WTC11 (cell line): ENCODE data around the gene TTC6. TPM values are rescaled to one million over a fixed set of nuclear protein-coding genes. Genes with fewer than 3 reads are reported as not detected.

Experiments used
- ATAC-seq: fragments of 200-7000 bp; cut with Tn5 transposase; 2 replicates; pipeline ENCODE4 v1.10.0; 2021; ENCODE audit warnings: mild to moderate bottlenecking, moderate library complexity
- CTCF ChIA-PET: fragments of 300-600 bp; sonication (Branson Sonifier 250); formaldehyde crosslinking; loops from one replicate; lab custom pipeline; 2021; ENCODE audit warnings: antibody characterized with exemption; lab: Charles Lee
- POLR2A ChIA-PET: fragments of 350-600 bp; sonication (Branson Sonifier 250); formaldehyde crosslinking; loops from one replicate; lab custom pipeline; 2021; ENCODE audit warnings: antibody characterized with exemption; lab: Charles Lee
- DNase-seq: peaks from one replicate; pipeline ENCODE4 v3.0.0; 2021; ENCODE audit warnings: low spot score
- H3K27ac Mint-ChIP-seq: 2 replicates; pipeline ENCODE4 v1.8.0; 2021; ENCODE audit warnings: mixed read lengths
- H3K27me3 Mint-ChIP-seq: 2 replicates; pipeline ENCODE4 v1.8.0; 2021; ENCODE audit warnings: low read depth, mild to moderate bottlenecking, moderate library complexity, mixed read lengths
- H3K36me3 Mint-ChIP-seq: 2 replicates; pipeline ENCODE4 v1.8.0; 2021; ENCODE audit warnings: mixed read lengths
- H3K4me1 Mint-ChIP-seq: 2 replicates; pipeline ENCODE4 v1.8.0; 2022; ENCODE audit warnings: mixed read lengths
- H3K4me3 Mint-ChIP-seq: 2 replicates; pipeline ENCODE4 v1.8.0; 2021; ENCODE audit warnings: mild to moderate bottlenecking, moderate library complexity, mixed read lengths
- H3K9me3 Mint-ChIP-seq: 2 replicates; pipeline ENCODE4 v1.8.0; 2021; ENCODE audit warnings: mixed read lengths
- ELF4 ChIP-seq: sonication (generic); formaldehyde crosslinking; IDR thresholded peaks from 2 replicates; pipeline ENCODE4 v1.8.1; 2022; ENCODE audit warnings: low read depth, mild to moderate bottlenecking, moderate library complexity, missing genetic modification reagents
- EMX1 ChIP-seq: fragments of 250-450 bp; sonication (Bioruptor Pico); IDR thresholded peaks from 2 replicates; pipeline ENCODE4 v1.8.0; 2021; ENCODE audit warnings: mild to moderate bottlenecking
- FOXJ3 ChIP-seq: sonication (generic); formaldehyde crosslinking; IDR thresholded peaks from 2 replicates; pipeline ENCODE4 v1.9.0; 2021; ENCODE audit warnings: missing genetic modification reagents, mild to moderate bottlenecking, borderline replicate concordance
- FOXK1 ChIP-seq: sonication (generic); formaldehyde crosslinking; IDR thresholded peaks from 2 replicates; pipeline ENCODE4 v1.8.0; 2022; ENCODE audit warnings: mild to moderate bottlenecking, moderate library complexity, missing genetic modification reagents
- GTF2I ChIP-seq: fragments of 250-450 bp; sonication (Bioruptor Pico); conservative IDR thresholded peaks from 2 replicates; pipeline ENCODE4 v1.4.0; 2021; ENCODE audit warnings: mild to moderate bottlenecking
- IRF2 ChIP-seq: sonication (generic); formaldehyde crosslinking; IDR thresholded peaks from 2 replicates; pipeline ENCODE4 v1.8.0; 2022; ENCODE audit warnings: low read depth, missing genetic modification reagents, borderline replicate concordance
- JAZF1 ChIP-seq: fragments of 250-450 bp; sonication (Bioruptor Pico); IDR thresholded peaks from 2 replicates; pipeline ENCODE4 v1.9.0; 2021; ENCODE audit warnings: moderate library complexity, mild to moderate bottlenecking, inconsistent platforms
- NR1H2 ChIP-seq: sonication (generic); formaldehyde crosslinking; IDR thresholded peaks from 2 replicates; pipeline ENCODE4 v1.9.0; 2021; ENCODE audit warnings: mild to moderate bottlenecking, moderate library complexity, missing genetic modification reagents
- ZNF263 ChIP-seq: sonication (generic); formaldehyde crosslinking; IDR thresholded peaks from 2 replicates; pipeline ENCODE4 v1.8.1; 2022; ENCODE audit warnings: low read depth, mild to moderate bottlenecking, moderate library complexity, missing genetic modification reagents
- ZNF416 ChIP-seq: fragments of 250-450 bp; sonication (Bioruptor Pico); IDR thresholded peaks from 2 replicates; pipeline ENCODE4 v1.9.0; 2021; ENCODE audit warnings: mild to moderate bottlenecking, inconsistent platforms
- total RNA-seq: library from RNA; stranded (reverse); gene quantifications from 3 replicates; pipeline ENCODE4 v1.2.3, GENCODE V29; 2021
- TF ChIP-seq, protein P1 (sequence below): sonication (generic); formaldehyde crosslinking; IDR thresholded peaks from 2 replicates; pipeline ENCODE4 v1.8.1; 2023; ENCODE audit warnings: mild to moderate bottlenecking, missing genetic modification reagents, moderate library complexity
- TF ChIP-seq, protein P2 (sequence below): sonication (generic); formaldehyde crosslinking; IDR thresholded peaks from 2 replicates; pipeline ENCODE4 v1.8.1; 2022; ENCODE audit warnings: low read depth, mild to moderate bottlenecking, moderate library complexity, missing genetic modification reagents, borderline replicate concordance
- TF ChIP-seq, protein P3 (sequence below): sonication (generic); formaldehyde crosslinking; conservative IDR thresholded peaks from 2 replicates; pipeline ENCODE4 v1.8.1; 2022; ENCODE audit warnings: mild to moderate bottlenecking, missing genetic modification reagents
- TF ChIP-seq, protein P4 (sequence below): sonication (generic); formaldehyde crosslinking; IDR thresholded peaks from 2 replicates; pipeline ENCODE4 v1.8.1; 2022; ENCODE audit warnings: missing genetic modification reagents, borderline replicate concordance
- TF ChIP-seq, protein P5 (sequence below): sonication (generic); formaldehyde crosslinking; IDR thresholded peaks from 2 replicates; pipeline ENCODE4 v1.8.0; 2022; ENCODE audit warnings: mild to moderate bottlenecking, missing genetic modification reagents
- TF ChIP-seq, protein P6 (sequence below): sonication (generic); formaldehyde crosslinking; IDR thresholded peaks from 2 replicates; pipeline ENCODE4 v1.8.0; 2022; ENCODE audit warnings: missing genetic modification reagents
- TF ChIP-seq, protein P7 (sequence below): sonication (generic); formaldehyde crosslinking; IDR thresholded peaks from 2 replicates; pipeline ENCODE4 v1.8.1; 2023; ENCODE audit warnings: mild to moderate bottlenecking, missing genetic modification reagents

The TTC6 gene
- total RNA-seq, 1 experiment from 2014 or later = not detected

DNA sequence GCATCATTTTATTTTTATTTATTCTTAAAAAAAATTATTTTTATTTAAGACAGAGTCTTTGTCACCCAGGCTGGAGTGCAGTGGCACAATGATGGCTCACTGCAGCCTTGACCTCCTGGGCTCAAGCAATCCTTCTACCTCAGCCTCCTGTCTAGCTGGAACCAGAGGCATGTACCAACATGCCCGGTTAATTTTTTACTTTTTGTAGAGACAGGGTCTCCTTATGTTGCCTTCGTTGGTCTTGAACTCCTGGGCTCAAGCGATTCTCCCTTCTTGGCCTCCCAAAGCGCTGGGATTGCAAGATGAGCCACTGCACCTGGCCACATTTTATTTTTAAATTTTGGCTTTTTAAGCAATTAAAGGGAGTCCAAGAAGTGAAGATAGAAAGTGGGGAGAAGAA, 21.4 kb downstream of the TTC6 start:
- no peak for DNase-seq
- H3K27ac Mint-ChIP-seq = no peak overlapping the region
- H3K27me3 Mint-ChIP-seq = peaks cover 67% of the 10 kb centered on the region
- peaks cover 31% of the 10 kb centered on the region for H3K36me3 Mint-ChIP-seq
- ChIA-PET CTCF (interaction anchor here (1.5 kb wide), 1 partner anchor 20 kb away, joined by 3 read pairs; no protein-coding TSS in a partner anchor), POLR2A (no interaction called here)
- ATAC-seq = no peak
- TF ChIP-seq, protein P1, sequence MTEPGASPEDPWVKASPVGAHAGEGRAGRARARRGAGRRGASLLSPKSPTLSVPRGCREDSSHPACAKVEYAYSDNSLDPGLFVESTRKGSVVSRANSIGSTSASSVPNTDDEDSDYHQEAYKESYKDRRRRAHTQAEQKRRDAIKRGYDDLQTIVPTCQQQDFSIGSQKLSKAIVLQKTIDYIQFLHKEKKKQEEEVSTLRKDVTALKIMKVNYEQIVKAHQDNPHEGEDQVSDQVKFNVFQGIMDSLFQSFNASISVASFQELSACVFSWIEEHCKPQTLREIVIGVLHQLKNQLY (CRISPR knock-in tag) = no peak
- TF ChIP-seq ELF4 (CRISPR knock-in tag) (no peak), EMX1 (CRISPR knock-in tag) (no peak)
- TF ChIP-seq, protein P2, sequence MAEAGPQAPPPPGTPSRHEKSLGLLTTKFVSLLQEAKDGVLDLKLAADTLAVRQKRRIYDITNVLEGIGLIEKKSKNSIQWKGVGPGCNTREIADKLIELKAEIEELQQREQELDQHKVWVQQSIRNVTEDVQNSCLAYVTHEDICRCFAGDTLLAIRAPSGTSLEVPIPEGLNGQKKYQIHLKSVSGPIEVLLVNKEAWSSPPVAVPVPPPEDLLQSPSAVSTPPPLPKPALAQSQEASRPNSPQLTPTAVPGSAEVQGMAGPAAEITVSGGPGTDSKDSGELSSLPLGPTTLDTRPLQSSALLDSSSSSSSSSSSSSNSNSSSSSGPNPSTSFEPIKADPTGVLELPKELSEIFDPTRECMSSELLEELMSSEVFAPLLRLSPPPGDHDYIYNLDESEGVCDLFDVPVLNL (CRISPR knock-in tag) = no peak
- TF ChIP-seq, protein P3, sequence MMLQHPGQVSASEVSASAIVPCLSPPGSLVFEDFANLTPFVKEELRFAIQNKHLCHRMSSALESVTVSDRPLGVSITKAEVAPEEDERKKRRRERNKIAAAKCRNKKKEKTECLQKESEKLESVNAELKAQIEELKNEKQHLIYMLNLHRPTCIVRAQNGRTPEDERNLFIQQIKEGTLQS (CRISPR knock-in tag) = no peak
- TF ChIP-seq, protein P4, sequence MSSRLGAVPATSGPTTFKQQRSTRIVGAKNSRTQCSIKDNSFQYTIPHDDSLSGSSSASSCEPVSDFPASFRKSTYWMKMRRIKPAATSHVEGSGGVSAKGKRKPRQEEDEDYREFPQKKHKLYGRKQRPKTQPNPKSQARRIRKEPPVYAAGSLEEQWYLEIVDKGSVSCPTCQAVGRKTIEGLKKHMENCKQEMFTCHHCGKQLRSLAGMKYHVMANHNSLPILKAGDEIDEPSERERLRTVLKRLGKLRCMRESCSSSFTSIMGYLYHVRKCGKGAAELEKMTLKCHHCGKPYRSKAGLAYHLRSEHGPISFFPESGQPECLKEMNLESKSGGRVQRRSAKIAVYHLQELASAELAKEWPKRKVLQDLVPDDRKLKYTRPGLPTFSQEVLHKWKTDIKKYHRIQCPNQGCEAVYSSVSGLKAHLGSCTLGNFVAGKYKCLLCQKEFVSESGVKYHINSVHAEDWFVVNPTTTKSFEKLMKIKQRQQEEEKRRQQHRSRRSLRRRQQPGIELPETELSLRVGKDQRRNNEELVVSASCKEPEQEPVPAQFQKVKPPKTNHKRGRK (CRISPR knock-in tag) = no peak
- peaks cover 39% of the 10 kb centered on the region for H3K9me3 Mint-ChIP-seq
- no peaks in the 10 kb centered on the region for H3K4me1 Mint-ChIP-seq
- no peak overlapping the region for H3K4me3 Mint-ChIP-seq

DNA sequence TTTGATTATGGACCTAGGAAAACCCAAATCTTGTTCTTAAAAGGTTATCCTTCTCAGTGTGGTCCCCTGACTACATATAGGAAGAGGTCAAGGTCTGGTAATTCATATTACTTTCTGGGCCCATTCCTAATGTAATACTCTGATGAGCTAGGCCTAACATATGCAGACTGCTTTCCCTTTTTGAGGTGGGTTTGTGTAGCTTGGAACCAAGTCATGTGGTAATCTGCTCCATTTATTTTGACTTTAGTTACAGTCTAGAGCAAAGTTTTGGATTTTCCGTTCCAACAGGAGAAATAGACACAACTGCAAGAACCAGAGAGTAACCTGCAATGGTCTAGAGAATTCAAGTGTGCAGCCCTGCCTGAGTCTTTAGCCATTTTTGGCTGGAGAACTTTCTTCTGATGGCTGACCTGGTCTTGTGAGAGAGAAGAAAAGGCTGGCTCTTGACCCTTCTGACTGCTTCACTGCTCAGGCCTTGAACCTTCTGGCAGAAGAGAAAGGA, 22.5 kb downstream of the TTC6 start:
- H3K27me3 Mint-ChIP-seq = peaks cover 67% of the 10 kb centered on the region
- peaks cover 27% of the 10 kb centered on the region for H3K36me3 Mint-ChIP-seq
- ATAC-seq (no peak), DNase-seq (no peak)
- POLR2A ChIA-PET = no interaction called here
- no peak overlapping the region for H3K4me3 Mint-ChIP-seq
- no peak overlapping the region for H3K27ac Mint-ChIP-seq
- peaks cover 30% of the 10 kb centered on the region for H3K9me3 Mint-ChIP-seq
- peaks cover 4% of the 10 kb centered on the region for H3K4me1 Mint-ChIP-seq
- no peak for TF ChIP-seq IRF2
- no peak for TF ChIP-seq NR1H2 (CRISPR knock-in tag)
- no peak for TF ChIP-seq FOXJ3 (CRISPR knock-in tag)
- TF ChIP-seq JAZF1 (CRISPR knock-in tag) = no peak
- TF ChIP-seq, protein P5, sequence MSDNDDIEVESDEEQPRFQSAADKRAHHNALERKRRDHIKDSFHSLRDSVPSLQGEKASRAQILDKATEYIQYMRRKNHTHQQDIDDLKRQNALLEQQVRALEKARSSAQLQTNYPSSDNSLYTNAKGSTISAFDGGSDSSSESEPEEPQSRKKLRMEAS (CRISPR knock-in tag) = no peak
- CTCF ChIA-PET = interaction anchor here (1.0 to 1.5 kb wide), 2 partner anchors 8 to 21 kb away, joined by 3 read pairs; no protein-coding TSS in a partner anchor

DNA sequence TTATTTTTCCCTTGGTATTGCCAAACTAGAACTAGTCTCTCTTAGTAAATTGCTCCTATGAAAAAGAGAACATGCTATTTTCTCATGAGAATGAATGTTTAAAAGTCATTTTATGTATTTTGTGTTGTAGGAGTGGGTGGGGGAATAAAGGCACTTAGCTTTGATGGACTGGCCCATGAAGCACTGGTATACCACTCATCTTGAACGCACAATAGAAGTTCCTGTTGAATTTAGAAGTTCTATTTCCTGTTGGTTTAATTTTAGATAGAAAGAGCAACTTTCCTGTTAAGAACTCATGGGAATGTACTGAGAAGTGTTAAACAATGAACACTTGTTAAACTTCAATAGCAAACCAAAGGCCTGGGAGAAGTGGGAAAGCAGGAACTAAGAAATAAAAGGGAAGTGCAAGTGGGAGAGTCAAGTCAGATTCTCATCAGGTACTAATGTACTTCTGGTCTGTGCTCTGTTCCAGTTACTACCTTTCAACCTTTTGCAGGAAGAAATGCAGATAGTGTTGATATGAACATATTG, 23.1 kb downstream of the TTC6 start:
- CTCF ChIA-PET = interaction anchor here (1.0 to 1.5 kb wide), 2 partner anchors 9 to 21 kb away, joined by 3 read pairs; no protein-coding TSS in a partner anchor
- no peak overlapping the region for H3K27ac Mint-ChIP-seq
- H3K4me1 Mint-ChIP-seq = peaks cover 4% of the 10 kb centered on the region
- ATAC-seq (no peak), DNase-seq (no peak)
- H3K36me3 Mint-ChIP-seq = peaks cover 23% of the 10 kb centered on the region
- no peak overlapping the region for H3K4me3 Mint-ChIP-seq
- H3K9me3 Mint-ChIP-seq = peaks cover 26% of the 10 kb centered on the region
- TF ChIP-seq FOXK1 (CRISPR knock-in tag) = no peak
- TF ChIP-seq, protein P6, sequence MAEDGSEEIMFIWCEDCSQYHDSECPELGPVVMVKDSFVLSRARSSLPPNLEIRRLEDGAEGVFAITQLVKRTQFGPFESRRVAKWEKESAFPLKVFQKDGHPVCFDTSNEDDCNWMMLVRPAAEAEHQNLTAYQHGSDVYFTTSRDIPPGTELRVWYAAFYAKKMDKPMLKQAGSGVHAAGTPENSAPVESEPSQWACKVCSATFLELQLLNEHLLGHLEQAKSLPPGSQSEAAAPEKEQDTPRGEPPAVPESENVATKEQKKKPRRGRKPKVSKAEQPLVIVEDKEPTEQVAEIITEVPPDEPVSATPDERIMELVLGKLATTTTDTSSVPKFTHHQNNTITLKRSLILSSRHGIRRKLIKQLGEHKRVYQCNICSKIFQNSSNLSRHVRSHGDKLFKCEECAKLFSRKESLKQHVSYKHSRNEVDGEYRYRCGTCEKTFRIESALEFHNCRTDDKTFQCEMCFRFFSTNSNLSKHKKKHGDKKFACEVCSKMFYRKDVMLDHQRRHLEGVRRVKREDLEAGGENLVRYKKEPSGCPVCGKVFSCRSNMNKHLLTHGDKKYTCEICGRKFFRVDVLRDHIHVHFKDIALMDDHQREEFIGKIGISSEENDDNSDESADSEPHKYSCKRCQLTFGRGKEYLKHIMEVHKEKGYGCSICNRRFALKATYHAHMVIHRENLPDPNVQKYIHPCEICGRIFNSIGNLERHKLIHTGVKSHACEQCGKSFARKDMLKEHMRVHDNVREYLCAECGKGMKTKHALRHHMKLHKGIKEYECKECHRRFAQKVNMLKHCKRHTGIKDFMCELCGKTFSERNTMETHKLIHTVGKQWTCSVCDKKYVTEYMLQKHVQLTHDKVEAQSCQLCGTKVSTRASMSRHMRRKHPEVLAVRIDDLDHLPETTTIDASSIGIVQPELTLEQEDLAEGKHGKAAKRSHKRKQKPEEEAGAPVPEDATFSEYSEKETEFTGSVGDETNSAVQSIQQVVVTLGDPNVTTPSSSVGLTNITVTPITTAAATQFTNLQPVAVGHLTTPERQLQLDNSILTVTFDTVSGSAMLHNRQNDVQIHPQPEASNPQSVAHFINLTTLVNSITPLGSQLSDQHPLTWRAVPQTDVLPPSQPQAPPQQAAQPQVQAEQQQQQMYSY (CRISPR knock-in tag) = no peak
- no peak for TF ChIP-seq ZNF263 (CRISPR knock-in tag)
- TF ChIP-seq, protein P7, sequence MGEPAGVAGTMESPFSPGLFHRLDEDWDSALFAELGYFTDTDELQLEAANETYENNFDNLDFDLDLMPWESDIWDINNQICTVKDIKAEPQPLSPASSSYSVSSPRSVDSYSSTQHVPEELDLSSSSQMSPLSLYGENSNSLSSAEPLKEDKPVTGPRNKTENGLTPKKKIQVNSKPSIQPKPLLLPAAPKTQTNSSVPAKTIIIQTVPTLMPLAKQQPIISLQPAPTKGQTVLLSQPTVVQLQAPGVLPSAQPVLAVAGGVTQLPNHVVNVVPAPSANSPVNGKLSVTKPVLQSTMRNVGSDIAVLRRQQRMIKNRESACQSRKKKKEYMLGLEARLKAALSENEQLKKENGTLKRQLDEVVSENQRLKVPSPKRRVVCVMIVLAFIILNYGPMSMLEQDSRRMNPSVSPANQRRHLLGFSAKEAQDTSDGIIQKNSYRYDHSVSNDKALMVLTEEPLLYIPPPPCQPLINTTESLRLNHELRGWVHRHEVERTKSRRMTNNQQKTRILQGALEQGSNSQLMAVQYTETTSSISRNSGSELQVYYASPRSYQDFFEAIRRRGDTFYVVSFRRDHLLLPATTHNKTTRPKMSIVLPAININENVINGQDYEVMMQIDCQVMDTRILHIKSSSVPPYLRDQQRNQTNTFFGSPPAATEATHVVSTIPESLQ = no peak
- TF ChIP-seq NR1H2 (CRISPR knock-in tag) = no peak
- TF ChIP-seq ZNF416 (CRISPR knock-in tag) = no peak
- TF ChIP-seq FOXJ3 (CRISPR knock-in tag) = no peak
- no peak for TF ChIP-seq GTF2I (CRISPR knock-in tag)
- H3K27me3 Mint-ChIP-seq = peaks cover 71% of the 10 kb centered on the region
- POLR2A ChIA-PET = no interaction called here
